Activated T-helper 17 cell treated with anti-CD3 and anti-CD28 coated beads, Interleukin-2, amount 50 U/mL, for 72 hours (primary cell): Measurements from ENCODE around the gene FADS3. TPM values are rescaled to one million over a fixed set of nuclear protein-coding genes. Genes with fewer than 3 reads are reported as not detected.
A peak's percentile ranks its signal among the peaks of the same experiment; 100 is the strongest.
"Not testable (repeated sequence)": the region's sequence is repeated elsewhere in the genome, so short reads cannot be mapped to it uniquely, and the experiment has no call there.

Source experiments
- ATAC-seq: fragments of 150-1000 bp; cut with Tn5 transposase; replicated peaks from 2 replicates; pipeline ENCODE4 v1.10.0; 2021; ENCODE audit warnings: mild to moderate bottlenecking, moderate library complexity
- H3K27ac Mint-ChIP-seq: one replicate; pipeline ENCODE4 v1.8.0; 2022; ENCODE audit warnings: mixed read lengths
- H3K27me3 Mint-ChIP-seq: one replicate; pipeline ENCODE4 v1.8.0; 2022; ENCODE audit warnings: mixed read lengths
- H3K36me3 Mint-ChIP-seq: one replicate; pipeline ENCODE4 v1.8.0; 2022; ENCODE audit warnings: low read depth, mild to moderate bottlenecking, mixed read lengths
- H3K4me1 Mint-ChIP-seq: one replicate; pipeline ENCODE4 v1.8.0; 2022; ENCODE audit warnings: mixed read lengths
- H3K4me3 Mint-ChIP-seq: one replicate; pipeline ENCODE4 v1.8.0; 2022; ENCODE audit warnings: mild to moderate bottlenecking, mixed read lengths
- H3K9me3 Mint-ChIP-seq: one replicate; pipeline ENCODE4 v1.8.0; 2022; ENCODE audit warnings: mixed read lengths
- total RNA-seq, 2 donors: library from RNA; stranded (reverse); gene quantifications; one replicate each; pipeline ENCODE4 v1.2.3, GENCODE V29; 2022

The FADS3 gene
- total RNA-seq, 2 donors from 2014 or later: 3.6 to 24.7 TPM

GRCh38 chr11:61883947-61884346 lies 7.4 kb downstream of the FADS3 start:
- Mint-ChIP-seq H3K9me3 (no peaks in the 10 kb centered on the region), H3K27ac (no peak overlapping the region), H3K36me3 (no peaks in the 10 kb centered on the region), H3K4me3 (no peak overlapping the region), H3K27me3 (no peaks in the 10 kb centered on the region), H3K4me1 (no peaks in the 10 kb centered on the region)
- ATAC-seq: no peak

- no peak overlapping the region for H3K4me3 Mint-ChIP-seq
- ATAC-seq: no peak
These were observed 8.0 kb downstream of the FADS3 start for GRCh38 chr11:61883327-61883726.

GRCh38 chr11:61882879-61883278 lies 8.5 kb downstream of the FADS3 start:
- ATAC-seq: no peak
- Mint-ChIP-seq H3K4me1 (no peaks in the 10 kb centered on the region), H3K9me3 (no peaks in the 10 kb centered on the region), H3K27me3 (no peaks in the 10 kb centered on the region), H3K36me3 (no peaks in the 10 kb centered on the region), H3K27ac (no peak overlapping the region), H3K4me3 (no peak overlapping the region)

More at GRCh38 chr11:61883327-61883726, 8.0 kb downstream of the FADS3 start:
- Mint-ChIP-seq H3K9me3 (no peaks in the 10 kb centered on the region), H3K4me1 (no peaks in the 10 kb centered on the region), H3K27ac (no peak overlapping the region), H3K36me3 (no peaks in the 10 kb centered on the region), H3K27me3 (no peaks in the 10 kb centered on the region)

GRCh38 chr11:61882267-61882666 lies 9.1 kb downstream of the FADS3 start:
- H3K27me3 Mint-ChIP-seq: not testable (repeated sequence)

GRCh38 chr11:61881397-61881796 lies 9.9 kb downstream of the FADS3 start:
- Mint-ChIP-seq H3K4me3 (no peak overlapping the region), H3K4me1 (no peaks in the 10 kb centered on the region), H3K9me3 (no peaks in the 10 kb centered on the region), H3K27ac (no peak overlapping the region), H3K27me3 (no peaks in the 10 kb centered on the region), H3K36me3 (no peaks in the 10 kb centered on the region)
- no peak for ATAC-seq

More at GRCh38 chr11:61882267-61882666, 9.1 kb downstream of the FADS3 start:
- not testable (repeated sequence) for H3K4me1 Mint-ChIP-seq, H3K36me3 Mint-ChIP-seq, H3K9me3 Mint-ChIP-seq, H3K4me3 Mint-ChIP-seq, H3K27ac Mint-ChIP-seq, ATAC-seq

GRCh38 chr11:61880454-61880853 lies 10.9 kb downstream of the FADS3 start:
- peak overlapping the region; percentile 54 for H3K27ac Mint-ChIP-seq

GRCh38 chr11:61880031-61880430 lies 11.3 kb downstream of the FADS3 start:
- Mint-ChIP-seq H3K27ac (peak overlapping the region; percentile 54), H3K27me3 (no peaks in the 10 kb centered on the region), H3K4me1 (no peaks in the 10 kb centered on the region), H3K9me3 (no peaks in the 10 kb centered on the region), H3K36me3 (no peaks in the 10 kb centered on the region), H3K4me3 (no peak overlapping the region)
- ATAC-seq: no peak

More at GRCh38 chr11:61880454-61880853, 10.9 kb downstream of the FADS3 start:
- H3K4me3 Mint-ChIP-seq: no peak overlapping the region
- H3K9me3 Mint-ChIP-seq: no peaks in the 10 kb centered on the region
- no peaks in the 10 kb centered on the region for H3K36me3 Mint-ChIP-seq
- no peaks in the 10 kb centered on the region for H3K27me3 Mint-ChIP-seq
- no peaks in the 10 kb centered on the region for H3K4me1 Mint-ChIP-seq
- ATAC-seq: no peak

DNA sequence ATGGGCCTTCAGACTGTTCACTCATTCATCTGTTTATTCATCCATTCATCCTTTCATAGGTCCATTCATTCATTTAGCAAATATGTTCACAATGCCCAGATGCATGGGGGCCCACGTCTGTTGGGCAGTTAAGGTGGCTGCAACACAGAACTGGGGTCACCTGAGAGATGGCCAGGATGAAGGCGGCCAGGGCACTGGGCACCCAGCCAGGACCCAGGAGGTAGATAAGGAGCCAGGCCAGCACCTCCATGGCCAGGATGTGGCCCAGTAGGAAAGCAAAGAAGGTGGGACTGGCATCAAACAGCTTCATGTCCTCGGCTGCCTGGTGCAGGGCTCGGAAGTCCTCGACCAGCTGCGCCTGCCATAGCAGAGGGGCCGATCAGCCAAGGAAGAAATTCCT lies 12.2 kb downstream of the FADS3 start:
- no peaks in the 10 kb centered on the region for H3K4me1 Mint-ChIP-seq

GRCh38 chr11:61875698-61876097 lies 15.6 kb downstream of the FADS3 start:
- Mint-ChIP-seq H3K4me1 (peaks cover 7% of the 10 kb centered on the region), H3K4me3 (no peak overlapping the region), H3K27me3 (no peaks in the 10 kb centered on the region), H3K36me3 (no peaks in the 10 kb centered on the region), H3K9me3 (no peaks in the 10 kb centered on the region), H3K27ac (no peak overlapping the region)
- no peak for ATAC-seq

More for the DNA sequence above, 12.2 kb downstream of the FADS3 start:
- Mint-ChIP-seq H3K27ac (no peak overlapping the region), H3K27me3 (no peaks in the 10 kb centered on the region), H3K4me3 (no peak overlapping the region), H3K36me3 (no peaks in the 10 kb centered on the region), H3K9me3 (no peaks in the 10 kb centered on the region)
- no peak for ATAC-seq

- peaks cover 7% of the 10 kb centered on the region for H3K4me1 Mint-ChIP-seq
- H3K27ac Mint-ChIP-seq: no peak overlapping the region
- no peaks in the 10 kb centered on the region for H3K27me3 Mint-ChIP-seq
These were observed 16.5 kb downstream of the FADS3 start for GRCh38 chr11:61874853-61875252.

GRCh38 chr11:61874377-61874809 lies 17.0 kb downstream of the FADS3 start:
- H3K4me1 Mint-ChIP-seq: peaks cover 7% of the 10 kb centered on the region
- H3K4me3 Mint-ChIP-seq: no peak overlapping the region
- no peaks in the 10 kb centered on the region for H3K9me3 Mint-ChIP-seq
- no peak overlapping the region for H3K27ac Mint-ChIP-seq
- no peaks in the 10 kb centered on the region for H3K36me3 Mint-ChIP-seq
- no peak for ATAC-seq
- H3K27me3 Mint-ChIP-seq: no peaks in the 10 kb centered on the region

More at GRCh38 chr11:61874853-61875252, 16.5 kb downstream of the FADS3 start:
- Mint-ChIP-seq H3K36me3 (no peaks in the 10 kb centered on the region), H3K4me3 (no peak overlapping the region), H3K9me3 (no peaks in the 10 kb centered on the region)
- ATAC-seq: no peak

DNA sequence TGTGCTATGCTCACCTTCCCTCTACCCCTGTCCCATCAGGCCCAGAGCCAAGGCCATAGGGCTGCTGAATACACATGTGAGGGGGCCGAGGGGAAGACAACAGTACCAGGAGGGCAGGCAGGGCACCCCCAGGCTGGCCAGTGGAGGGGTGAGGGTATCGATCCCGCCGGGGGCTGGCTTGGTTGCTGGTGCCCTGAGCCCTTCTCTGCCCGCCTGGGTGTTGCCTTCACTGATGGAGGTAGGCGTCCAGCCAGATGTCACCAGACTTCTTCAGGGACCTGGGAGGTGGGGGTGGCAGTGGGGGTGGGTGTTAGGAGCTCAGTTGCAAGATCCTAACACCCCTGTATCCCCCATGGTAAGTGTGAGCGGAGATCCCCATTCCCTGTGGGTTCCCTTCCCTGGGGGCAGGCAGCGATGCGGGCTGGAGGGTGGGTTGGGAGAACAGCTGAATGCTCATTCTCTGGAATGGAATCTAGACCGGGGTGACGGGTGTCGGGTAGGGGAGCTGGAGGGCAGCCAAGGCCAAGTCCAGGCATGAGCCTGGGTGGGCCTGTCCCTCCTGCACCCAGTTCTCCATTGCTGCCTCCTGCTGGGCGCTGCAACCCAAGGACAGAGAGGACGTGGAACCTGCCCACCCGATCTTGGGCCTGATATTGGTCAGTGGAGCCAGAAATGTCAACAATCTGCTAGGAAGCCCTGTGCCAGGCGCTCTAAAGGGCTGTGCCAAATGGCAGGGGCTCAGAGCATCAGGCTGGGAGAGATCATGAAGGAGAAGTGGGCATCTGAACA lies 17.6 kb downstream of the FADS3 start:
- Mint-ChIP-seq H3K4me1 (peaks cover 7% of the 10 kb centered on the region), H3K9me3 (no peaks in the 10 kb centered on the region), H3K27ac (no peak overlapping the region), H3K27me3 (no peaks in the 10 kb centered on the region), H3K36me3 (no peaks in the 10 kb centered on the region), H3K4me3 (no peak overlapping the region)
- no peak for ATAC-seq

DNA sequence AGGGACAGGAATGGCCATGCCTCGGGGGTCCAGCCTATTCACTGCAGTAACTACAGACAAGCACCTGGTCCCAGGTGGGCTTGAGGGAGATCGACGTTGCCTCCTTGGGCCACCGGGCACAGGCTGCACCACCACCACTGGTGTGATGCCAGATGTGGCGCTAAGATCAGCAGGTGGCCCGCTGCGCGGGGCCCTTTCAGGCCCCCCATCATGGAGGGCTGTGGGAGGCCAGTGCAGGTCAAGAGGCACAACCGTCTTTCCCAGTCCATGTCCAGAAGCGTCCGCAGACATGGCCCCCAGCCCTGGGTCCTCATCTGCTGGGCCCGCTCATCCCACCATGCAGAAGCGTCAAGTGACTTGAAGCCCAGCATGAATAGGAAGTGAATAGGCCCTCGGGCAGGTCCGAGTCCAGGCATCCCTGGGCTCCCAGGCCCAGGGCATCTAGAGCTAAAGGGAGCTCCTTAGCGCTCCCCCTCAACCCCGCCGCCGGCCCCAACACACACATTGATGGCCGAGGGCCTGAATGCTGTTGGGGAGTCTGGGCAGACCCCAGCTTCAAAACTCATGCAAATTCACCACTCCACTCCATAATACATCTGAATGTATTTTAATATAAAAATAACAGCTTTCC lies 18.3 kb downstream of the FADS3 start:
- Mint-ChIP-seq H3K9me3 (no peaks in the 10 kb centered on the region), H3K4me1 (peaks cover 7% of the 10 kb centered on the region), H3K36me3 (no peaks in the 10 kb centered on the region), H3K4me3 (no peak overlapping the region), H3K27me3 (no peaks in the 10 kb centered on the region), H3K27ac (no peak overlapping the region)
- ATAC-seq: no peak

- H3K4me3 Mint-ChIP-seq: peak overlapping the region; percentile 53
- peak; percentile 94 for ATAC-seq
These were observed 20.2 kb downstream of the FADS3 start for GRCh38 chr11:61871158-61871597.

DNA sequence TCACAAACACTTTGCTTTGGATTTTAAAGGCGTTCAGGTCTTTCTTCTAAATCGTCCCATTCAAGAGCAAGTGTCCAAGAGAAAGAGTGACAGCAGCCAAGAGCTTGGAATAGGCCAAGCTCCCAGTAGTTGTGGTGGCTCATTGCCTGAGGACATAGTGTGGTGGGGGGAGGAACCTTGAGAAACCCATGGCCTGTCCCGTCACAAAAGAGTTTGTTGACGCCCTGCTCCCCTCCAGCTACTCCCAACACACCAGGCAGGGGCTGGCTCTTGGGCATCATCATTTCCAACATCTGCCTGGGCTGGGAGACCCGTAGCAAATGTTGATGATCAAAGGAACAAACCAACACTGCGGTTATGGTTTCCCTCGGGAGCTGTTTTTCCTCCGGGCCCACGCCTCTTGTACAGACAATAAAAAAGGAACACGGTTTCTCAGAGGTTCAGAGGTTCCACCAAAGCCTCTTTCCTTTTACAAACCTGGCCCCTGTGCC lies 20.8 kb downstream of the FADS3 start:
- H3K27me3 Mint-ChIP-seq: no peaks in the 10 kb centered on the region
- no peaks in the 10 kb centered on the region for H3K9me3 Mint-ChIP-seq
- no peak overlapping the region for H3K4me3 Mint-ChIP-seq
- H3K36me3 Mint-ChIP-seq: no peaks in the 10 kb centered on the region
- ATAC-seq: no peak
- peaks cover 7% of the 10 kb centered on the region for H3K4me1 Mint-ChIP-seq
- no peak overlapping the region for H3K27ac Mint-ChIP-seq

More at GRCh38 chr11:61871158-61871597, 20.2 kb downstream of the FADS3 start:
- Mint-ChIP-seq H3K27me3 (no peaks in the 10 kb centered on the region), H3K27ac (no peak overlapping the region), H3K4me1 (peaks cover 7% of the 10 kb centered on the region), H3K9me3 (no peaks in the 10 kb centered on the region), H3K36me3 (no peaks in the 10 kb centered on the region)
